Liver (tissue), 9 donors: ENCODE data around the gene ANO10. TPM values are rescaled to one million over a fixed set of nuclear protein-coding genes. Genes with fewer than 3 reads are reported as not detected.

Experiments used
- DNase-seq: peaks from one replicate; pipeline ENCODE4 v3.0.0-alpha.2; 2017; ENCODE audit warnings: low spot score
- H3K27ac ChIP-seq, 2 donors: one replicate each; pipeline ENCODE4 v1.7.0; 2013; ENCODE audit warnings: inconsistent platforms in 2 of 2, low read length in 2 of 2, control low read depth in 1 of 2, low read depth in 1 of 2, mild to moderate bottlenecking in 1 of 2
- H3K27me3 ChIP-seq, 4 donors: one replicate each; pipeline versions ENCODE4 v1.6.1 to v1.7.0; 2013; ENCODE audit warnings: low read length in 3 of 4, inconsistent platforms in 1 of 4, mild to moderate bottlenecking in 1 of 4, moderate library complexity in 1 of 4; ENCODE audit not compliant: control insufficient read depth in 4 of 4, insufficient read depth in 4 of 4
- H3K36me3 ChIP-seq, 4 donors: one replicate each; pipeline versions ENCODE4 v1.6.1 to v1.7.0; 2013; ENCODE audit warnings: low read length in 3 of 4, mild to moderate bottlenecking in 3 of 4, low read depth in 1 of 4, moderate library complexity in 1 of 4; ENCODE audit not compliant: control insufficient read depth in 4 of 4, insufficient read depth in 3 of 4
- H3K4me1 ChIP-seq, 4 donors: one replicate each; pipeline versions ENCODE4 v1.6.1 to v1.7.0; 2013; ENCODE audit warnings: low read length in 3 of 4, mild to moderate bottlenecking in 3 of 4, moderate library complexity in 1 of 4; ENCODE audit not compliant: control insufficient read depth in 4 of 4, insufficient read depth in 4 of 4
- H3K4me3 ChIP-seq, 3 donors: one replicate each; pipeline versions ENCODE4 v1.6.1 to v1.7.0; 2013; ENCODE audit warnings: low read length in 3 of 3, control low read depth in 1 of 3, low read depth in 1 of 3, mild to moderate bottlenecking in 1 of 3
- H3K9ac ChIP-seq, 2 donors: one replicate each; pipeline ENCODE4 v1.7.0; 2013; ENCODE audit warnings: low read length in 2 of 2, mild to moderate bottlenecking in 2 of 2, moderate library complexity in 2 of 2, control low read depth in 1 of 2, low read depth in 1 of 2
- H3K9me3 ChIP-seq, 4 donors: one replicate each; pipeline versions ENCODE4 v1.6.1 to v1.7.0; 2013; ENCODE audit warnings: low read length in 3 of 4; ENCODE audit not compliant: control insufficient read depth in 4 of 4
- ATF3 ChIP-seq: IDR thresholded peaks from 2 replicates; pipeline ENCODE4 v1.6.1; 2016; ENCODE audit warnings: antibody characterized with exemption
- CTCF ChIP-seq: fragments of 150-350 bp; IDR thresholded peaks from 2 replicates; pipeline ENCODE4 v1.5.1; 2017; ENCODE audit warnings: improper control_type of control experiment, low read depth, low read length; ENCODE audit not compliant: missing input control
- EGR1 ChIP-seq, 2 donors: IDR thresholded peaks; 2 replicates each; pipeline ENCODE4 v1.6.1; 2016 to 2018; ENCODE audit warnings: antibody characterized with exemption in 2 of 2, low read depth in 2 of 2
- FOXA1 ChIP-seq: IDR thresholded peaks from 2 replicates; pipeline ENCODE4 v1.6.1; 2016; ENCODE audit warnings: antibody characterized with exemption
- FOXA2 ChIP-seq: IDR thresholded peaks from 2 replicates; pipeline ENCODE4 v1.6.1; 2016; ENCODE audit warnings: antibody characterized with exemption
- GABPA ChIP-seq, 2 donors: IDR thresholded peaks in 1 of 2; conservative IDR thresholded peaks in 1 of 2; 2 replicates each; pipeline ENCODE4 v1.6.1; 2016; ENCODE audit warnings: antibody characterized with exemption in 2 of 2, mild to moderate bottlenecking in 1 of 2, moderate library complexity in 1 of 2
- HNF4A ChIP-seq, 2 donors: conservative IDR thresholded peaks; 2 replicates each; pipeline ENCODE4 v1.6.1; 2016; ENCODE audit warnings: antibody characterized with exemption in 2 of 2, mild to moderate bottlenecking in 2 of 2
- HNF4G ChIP-seq: IDR thresholded peaks from 2 replicates; pipeline ENCODE4 v1.6.1; 2016; ENCODE audit warnings: antibody characterized with exemption
- JUND ChIP-seq, 2 donors: IDR thresholded peaks; 2 replicates each; pipeline ENCODE4 v1.6.1; 2016; ENCODE audit warnings: antibody characterized with exemption in 2 of 2
- MAX ChIP-seq: IDR thresholded peaks from 2 replicates; pipeline ENCODE4 v1.6.1; 2016; ENCODE audit warnings: antibody characterized with exemption
- NR2F2 ChIP-seq: IDR thresholded peaks from 2 replicates; pipeline ENCODE4 v1.6.1; 2016; ENCODE audit warnings: antibody characterized with exemption
- RAD21 ChIP-seq, 2 donors: IDR thresholded peaks; 2 replicates each; pipeline ENCODE4 v1.6.1; 2016; ENCODE audit warnings: antibody characterized with exemption in 2 of 2, mild to moderate bottlenecking in 2 of 2
- RXRA ChIP-seq, 2 donors: IDR thresholded peaks; 2 replicates each; pipeline ENCODE4 v1.6.1; 2017 to 2018; ENCODE audit warnings: antibody characterized with exemption in 2 of 2, mild to moderate bottlenecking in 1 of 2
- SP1 ChIP-seq: IDR thresholded peaks from 2 replicates; pipeline ENCODE4 v1.6.1; 2018; ENCODE audit warnings: antibody characterized with exemption, mild to moderate bottlenecking
- TAF1 ChIP-seq: conservative IDR thresholded peaks from 2 replicates; pipeline ENCODE4 v1.6.1; 2016; ENCODE audit warnings: antibody characterized with exemption, mild to moderate bottlenecking
- YY1 ChIP-seq: IDR thresholded peaks from 2 replicates; pipeline ENCODE4 v1.6.1; 2016; ENCODE audit warnings: antibody characterized with exemption, mild to moderate bottlenecking
- WGBS: extraction: QIAGEN DNeasy Blood & Tissue Kit; methylation state at CpG from one replicate; pipeline ENCODE4 v1.1.7; 2013; 5-methylcytosine and 5-hydroxymethylcytosine counted together
- polyA plus RNA-seq, 2 donors: library from polyadenylated mRNA; stranded (reverse) in 1 of 2; unstranded in 1 of 2; fragments of 200-250 nt in 1 of 2; fragments of >200 nt in 1 of 2; fragmentation: Nextera tagmentation in 1 of 2; extraction: Ambion mirVana in 1 of 2; gene quantifications; one replicate each; pipeline versions ENCODE4 v1.2.1 to v1.2.3, GENCODE V29; 2013 to 2015
- total RNA-seq, 2 donors: library from RNA; depleted of rRNA; stranded (reverse); fragments of >200 nt; gene quantifications; one replicate each; pipeline ENCODE4 v1.2.3, GENCODE V29; 2014
- TF ChIP-seq, protein P1 (sequence below): IDR thresholded peaks from 2 replicates; pipeline ENCODE4 v1.6.1; 2016; ENCODE audit warnings: antibody characterized with exemption, mild to moderate bottlenecking
- TF ChIP-seq, protein P2 (sequence below): IDR thresholded peaks from 2 replicates; pipeline ENCODE4 v1.6.1; 2016; ENCODE audit warnings: antibody characterized with exemption
- donor health status: healthy.
- donor health status: healthy.
- donor health status: healthy.
- donor health status: healthy.
- donor health status: healthy.

Gene ANO10
- total and polyA plus RNA-seq, 4 donors, result 5.6 to 8.7 (median 6.8) TPM

GRCh38 chr3:43362183-43362582, 259.6 kb downstream of the ANO10 start:
- TF ChIP-seq, protein P1, sequence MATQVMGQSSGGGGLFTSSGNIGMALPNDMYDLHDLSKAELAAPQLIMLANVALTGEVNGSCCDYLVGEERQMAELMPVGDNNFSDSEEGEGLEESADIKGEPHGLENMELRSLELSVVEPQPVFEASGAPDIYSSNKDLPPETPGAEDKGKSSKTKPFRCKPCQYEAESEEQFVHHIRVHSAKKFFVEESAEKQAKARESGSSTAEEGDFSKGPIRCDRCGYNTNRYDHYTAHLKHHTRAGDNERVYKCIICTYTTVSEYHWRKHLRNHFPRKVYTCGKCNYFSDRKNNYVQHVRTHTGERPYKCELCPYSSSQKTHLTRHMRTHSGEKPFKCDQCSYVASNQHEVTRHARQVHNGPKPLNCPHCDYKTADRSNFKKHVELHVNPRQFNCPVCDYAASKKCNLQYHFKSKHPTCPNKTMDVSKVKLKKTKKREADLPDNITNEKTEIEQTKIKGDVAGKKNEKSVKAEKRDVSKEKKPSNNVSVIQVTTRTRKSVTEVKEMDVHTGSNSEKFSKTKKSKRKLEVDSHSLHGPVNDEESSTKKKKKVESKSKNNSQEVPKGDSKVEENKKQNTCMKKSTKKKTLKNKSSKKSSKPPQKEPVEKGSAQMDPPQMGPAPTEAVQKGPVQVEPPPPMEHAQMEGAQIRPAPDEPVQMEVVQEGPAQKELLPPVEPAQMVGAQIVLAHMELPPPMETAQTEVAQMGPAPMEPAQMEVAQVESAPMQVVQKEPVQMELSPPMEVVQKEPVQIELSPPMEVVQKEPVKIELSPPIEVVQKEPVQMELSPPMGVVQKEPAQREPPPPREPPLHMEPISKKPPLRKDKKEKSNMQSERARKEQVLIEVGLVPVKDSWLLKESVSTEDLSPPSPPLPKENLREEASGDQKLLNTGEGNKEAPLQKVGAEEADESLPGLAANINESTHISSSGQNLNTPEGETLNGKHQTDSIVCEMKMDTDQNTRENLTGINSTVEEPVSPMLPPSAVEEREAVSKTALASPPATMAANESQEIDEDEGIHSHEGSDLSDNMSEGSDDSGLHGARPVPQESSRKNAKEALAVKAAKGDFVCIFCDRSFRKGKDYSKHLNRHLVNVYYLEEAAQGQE, result no peak
- no peak for TF ChIP-seq RAD21 (IDR thresholded peaks at IDR 0.05)
- TF ChIP-seq CTCF, result no peak
- no peak for TF ChIP-seq JUND (IDR thresholded peaks at IDR 0.05)
- no peak for TF ChIP-seq FOXA1
- no peak for TF ChIP-seq EGR1 (IDR thresholded peaks at IDR 0.05; ENCODE audit: low read depth in 2 of 2)
- TF ChIP-seq RXRA (IDR thresholded peaks at IDR 0.05), result no peak
- TF ChIP-seq ATF3, result no peak
- TF ChIP-seq FOXA2, result no peak
- TF ChIP-seq GABPA (IDR thresholded peaks at IDR 0.05 in 1 of 2, conservative IDR thresholded peaks at IDR 0.05 in 1 of 2), result no peak
- no peak for TF ChIP-seq YY1
- TF ChIP-seq MAX, result no peak
- TF ChIP-seq, protein P2, sequence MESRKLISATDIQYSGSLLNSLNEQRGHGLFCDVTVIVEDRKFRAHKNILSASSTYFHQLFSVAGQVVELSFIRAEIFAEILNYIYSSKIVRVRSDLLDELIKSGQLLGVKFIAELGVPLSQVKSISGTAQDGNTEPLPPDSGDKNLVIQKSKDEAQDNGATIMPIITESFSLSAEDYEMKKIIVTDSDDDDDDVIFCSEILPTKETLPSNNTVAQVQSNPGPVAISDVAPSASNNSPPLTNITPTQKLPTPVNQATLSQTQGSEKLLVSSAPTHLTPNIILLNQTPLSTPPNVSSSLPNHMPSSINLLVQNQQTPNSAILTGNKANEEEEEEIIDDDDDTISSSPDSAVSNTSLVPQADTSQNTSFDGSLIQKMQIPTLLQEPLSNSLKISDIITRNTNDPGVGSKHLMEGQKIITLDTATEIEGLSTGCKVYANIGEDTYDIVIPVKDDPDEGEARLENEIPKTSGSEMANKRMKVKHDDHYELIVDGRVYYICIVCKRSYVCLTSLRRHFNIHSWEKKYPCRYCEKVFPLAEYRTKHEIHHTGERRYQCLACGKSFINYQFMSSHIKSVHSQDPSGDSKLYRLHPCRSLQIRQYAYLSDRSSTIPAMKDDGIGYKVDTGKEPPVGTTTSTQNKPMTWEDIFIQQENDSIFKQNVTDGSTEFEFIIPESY, result no peak
- no peak for TF ChIP-seq NR2F2
- TF ChIP-seq HNF4A (conservative IDR thresholded peaks at IDR 0.05), result no peak
- no peak for TF ChIP-seq TAF1
- TF ChIP-seq HNF4G, result no peak
- Histone ChIP-seq H3K4me3 (no peak overlapping the region), H3K9me3 (no peaks in the 10 kb centered on the region), H3K4me1 (peaks cover 0 to 2% (median 0%) of the 10 kb centered on the region in 4 donors), H3K27me3 (no peaks in the 10 kb centered on the region), H3K36me3 (no peaks in the 10 kb centered on the region), H3K27ac (no peak overlapping the region), H3K9ac (no peak overlapping the region)
- WGBS, result 94% methylated on average over 4 of the region's 4 CpGs
- no peak for DNase-seq

DNA sequence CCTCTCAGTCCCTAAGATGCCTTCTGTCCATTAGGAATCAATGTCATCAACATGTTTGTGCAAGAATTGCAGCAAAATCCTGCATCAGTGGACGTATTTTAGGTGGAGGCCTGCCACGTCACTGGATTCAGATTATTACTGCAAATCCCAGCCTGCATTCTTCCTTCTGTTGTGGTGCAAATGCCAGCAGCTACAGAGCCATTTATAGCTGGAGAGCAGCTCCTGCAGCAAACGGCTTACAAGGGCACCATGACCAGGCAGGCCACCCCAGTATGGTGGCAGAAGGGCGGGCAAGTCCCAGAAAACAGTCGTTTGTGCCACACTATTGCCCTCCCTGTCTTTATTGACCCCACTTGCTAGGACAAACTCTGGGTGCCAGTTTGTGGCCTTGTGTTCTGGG, 260.7 kb downstream of the ANO10 start:
- WGBS, result 92% methylated on average over 5 of the region's 5 CpGs
- Histone ChIP-seq H3K27ac (no peak overlapping the region), H3K9me3 (no peaks in the 10 kb centered on the region), H3K27me3 (no peaks in the 10 kb centered on the region), H3K4me3 (no peak overlapping the region), H3K9ac (no peak overlapping the region), H3K36me3 (no peaks in the 10 kb centered on the region), H3K4me1 (peaks cover 0 to 2% (median 0%) of the 10 kb centered on the region in 4 donors)
- no peak for DNase-seq
- TF ChIP-seq GABPA (IDR thresholded peaks at IDR 0.05 in 1 of 2, conservative IDR thresholded peaks at IDR 0.05 in 1 of 2) (no peak), SP1 (no peak), RXRA (IDR thresholded peaks at IDR 0.05) (no peak), RAD21 (IDR thresholded peaks at IDR 0.05) (no peak), FOXA1 (no peak), JUND (IDR thresholded peaks at IDR 0.05) (no peak), NR2F2 (no peak)
- TF ChIP-seq, protein P2, result no peak
- TF ChIP-seq, protein P1, result no peak
